K562 (cell line): Measurements from ENCODE around the gene UCKL1. TPM values are rescaled to one million over a fixed set of nuclear protein-coding genes. Genes with fewer than 3 reads are reported as not detected.

Experiments used
- CBX8 ChIP-seq: fragments of 200-600 bp; sonication (generic); IDR thresholded peaks from 2 replicates; pipeline ENCODE4 v1.6.1; 2012; ENCODE audit warnings: borderline replicate concordance, mixed run types, low read depth, mild to moderate bottlenecking, moderate library complexity, mixed read lengths, low read length, control low read depth, inconsistent platforms; ENCODE audit not compliant: poor library complexity, severe bottlenecking; ENCODE audit errors: extremely low read depth
- CHD1 ChIP-seq: fragments of 200-600 bp; sonication (generic); IDR thresholded peaks from one replicate; pipeline ENCODE4 v1.6.1; 2012; ENCODE audit warnings: mild to moderate bottlenecking, moderate library complexity, low read length, inconsistent platforms
- HSF4 ChIP-seq: fragments of 250-450 bp; sonication (Bioruptor Pico); IDR thresholded peaks from 2 replicates; pipeline ENCODE4 v2.1.2; 2022; ENCODE audit warnings: mild to moderate bottlenecking, moderate library complexity, borderline replicate concordance
- LEF1 ChIP-seq: fragments of 450-650 bp; IDR thresholded peaks from 2 replicates; pipeline ENCODE4 v1.6.1; 2016; ENCODE audit warnings: mild to moderate bottlenecking
- MNT ChIP-seq, 2 experiments: fragments of 450-650 bp; conservative IDR thresholded peaks; 2 replicates each; pipeline ENCODE4 v1.6.1; 2017; ENCODE audit warnings: mild to moderate bottlenecking in 2 of 2, moderate library complexity in 2 of 2
- MTA2 ChIP-seq: fragments of 450-650 bp; IDR thresholded peaks from 2 replicates; pipeline ENCODE4 v1.6.1; 2016; ENCODE audit warnings: low read depth
- PCBP2 ChIP-seq: fragments of 200-400 bp; formaldehyde crosslinking; IDR thresholded peaks from 2 replicates; pipeline ENCODE4 v1.6.1; 2018; ENCODE audit warnings: low read length, low read depth, mild to moderate bottlenecking, moderate library complexity; ENCODE audit not compliant: poor library complexity, severe bottlenecking
- POLR2AphosphoS2 ChIP-seq: IDR thresholded peaks from 2 replicates; pipeline ENCODE4 v1.6.1; 2012; ENCODE audit warnings: low read length, improper control_type of control experiment
- SIRT6 ChIP-seq: IDR thresholded peaks from one replicate; pipeline ENCODE4 v1.6.1; 2012; ENCODE audit warnings: low read depth, mild to moderate bottlenecking, control low read depth, inconsistent platforms, low read length, moderate library complexity
- SPI1 ChIP-seq: IDR thresholded peaks from 2 replicates; pipeline ENCODE4 v1.6.1; 2011; ENCODE audit warnings: low read depth, low read length, control low read depth, borderline replicate concordance
- TBL1XR1 ChIP-seq, 2 experiments: IDR thresholded peaks; 2 replicates each; pipeline ENCODE4 v1.6.1; 2012; ENCODE audit warnings: improper control_type of control experiment in 2 of 2, low read length in 2 of 2, mild to moderate bottlenecking in 1 of 2
- XRCC3 ChIP-seq: fragments of 450-650 bp; IDR thresholded peaks from 2 replicates; pipeline ENCODE4 v1.6.1; 2017; ENCODE audit warnings: mild to moderate bottlenecking, moderate library complexity
- XRCC4 ChIP-seq: IDR thresholded peaks from one replicate; pipeline ENCODE4 v1.6.1; 2011; ENCODE audit not compliant: insufficient read depth, insufficient read length; ENCODE audit errors: extremely low read depth
- ZBTB17 ChIP-seq: fragments of 450-650 bp; formaldehyde crosslinking; IDR thresholded peaks from 2 replicates; pipeline ENCODE4 v1.4.0; 2020; ENCODE audit warnings: mild to moderate bottlenecking
- ZBTB43 ChIP-seq: sonication (generic); formaldehyde crosslinking; IDR thresholded peaks from 2 replicates; pipeline ENCODE4 v1.8.0; 2023; ENCODE audit warnings: mild to moderate bottlenecking, missing genetic modification reagents
- ZMIZ1 ChIP-seq, 2 experiments: fragments of 150-350 bp in 1 of 2; IDR thresholded peaks; 2 replicates each; pipeline ENCODE4 v1.6.1; 2012 to 2016; ENCODE audit warnings: low read depth in 2 of 2, low read length in 2 of 2, mild to moderate bottlenecking in 1 of 2, moderate library complexity in 1 of 2
- ZNF124 ChIP-seq: sonication (generic); formaldehyde crosslinking; IDR thresholded peaks from 2 replicates; pipeline ENCODE4 v1.8.1; 2022; ENCODE audit warnings: missing genetic modification reagents
- ZNF174 ChIP-seq: fragments of 250-450 bp; sonication (Bioruptor Pico); IDR thresholded peaks from 2 replicates; pipeline ENCODE4 v1.4.0; 2020; ENCODE audit warnings: mild to moderate bottlenecking
- ZNF398 ChIP-seq: fragments of 250-450 bp; sonication (Bioruptor Pico); IDR thresholded peaks from 2 replicates; pipeline ENCODE4 v1.8.0; 2021; ENCODE audit warnings: moderate library complexity, mild to moderate bottlenecking, inconsistent platforms
- ZNF583 ChIP-seq: fragments of 250-450 bp; sonication (Bioruptor Pico); IDR thresholded peaks from 2 replicates; pipeline ENCODE4 v1.4.0; 2020
- polyA plus RNA-seq, 8 experiments: library from polyadenylated mRNA; depleted of rRNA in 4 of 8; stranded (reverse) in 5 of 8; unstranded in 3 of 8; fragments of >200 nt; fragmentation: Nextera tagmentation in 2 of 8; fragmentation: Illumina TruSeq in 1 of 8; extraction: Ambion mirVana in 2 of 8; extraction: Trizol in 1 of 8; gene quantifications; 2 replicates each; pipeline versions ENCODE4 v1.2.1 to v1.2.3, GENCODE V29; 2011 to 2014; ENCODE audit warnings: inconsistent platforms in 1 of 8, missing spikeins in 1 of 8
- total RNA-seq, 7 experiments: library from RNA; depleted of rRNA in 6 of 7; stranded (reverse); fragments of >200 nt in 6 of 7; fragmentation: Illumina TruSeq in 2 of 7; extraction: Trizol in 2 of 7; gene quantifications; 2 replicates each; pipeline versions ENCODE4 v1.2.1 to v1.2.3, GENCODE V29; 2011 to 2021; ENCODE audit warnings: low replicate concordance in 1 of 7

Gene UCKL1
- total and polyA plus RNA-seq, 9 of the 15 experiments (the other 6 are each of a cell fraction or from before 2014, with no cell fraction given), result 3.1 to 52.8 (median 24.2) TPM

GRCh38 chr20:63955281-63955826 lies 862 bp downstream of the UCKL1 start (continued):
- no peak for TF ChIP-seq ZMIZ1 (IDR thresholded peaks at IDR 0.05; ENCODE audit: low read depth in 2 of 2, low read length in 2 of 2)
- no peak for TF ChIP-seq ZNF124 (CRISPR knock-in tag)
- TF ChIP-seq ZNF583 (CRISPR knock-in tag), result no peak
- no peak for TF ChIP-seq XRCC4
- no peak for TF ChIP-seq POLR2AphosphoS2
- TF ChIP-seq HSF4 (CRISPR knock-in tag), result no peak
- no peak for TF ChIP-seq SPI1
- no peak for TF ChIP-seq XRCC3
- TF ChIP-seq LEF1, result no peak
- no peak for TF ChIP-seq PCBP2
- TF ChIP-seq ZBTB17 (CRISPR knock-in tag), result no peak
- peak; percentile 71 for TF ChIP-seq CHD1
- TF ChIP-seq SIRT6, result no peak
- no peak for TF ChIP-seq MTA2
- TF ChIP-seq CBX8, result no peak
- no peak for TF ChIP-seq ZNF174
- TF ChIP-seq MNT (conservative IDR thresholded peaks at IDR 0.05), result no peak; a peak in 1 of 4 replicates
- TF ChIP-seq ZNF398 (CRISPR knock-in tag), result no peak
- no peak for TF ChIP-seq ZBTB43 (CRISPR knock-in tag)
- no peak for TF ChIP-seq TBL1XR1 (IDR thresholded peaks at IDR 0.05; ENCODE audit: low read length in 2 of 2)
